HG03066 (cell line): ENCODE measurements around the gene INPP5K.
A peak's percentile ranks its signal among the peaks of the same experiment; 100 is the strongest.
"Not testable (repeated sequence)": the region's sequence is repeated elsewhere in the genome, so short reads cannot be mapped to it uniquely, and the experiment has no call there.

Experiments used
- ATAC-seq: cut with Tn5 transposase; IDR thresholded peaks from one replicate; pipeline ENCODE4 v1.9.1; 2021; ENCODE audit warnings: low read depth; ENCODE audit not compliant: unreplicated experiment

Gene INPP5K

GRCh38 chr17:1548032-1548431, 31.6 kb upstream of the INPP5K start:
- no peak for ATAC-seq

- no peak for ATAC-seq
Measured at GRCh38 chr17:1546292-1546922, 30.0 kb upstream of the INPP5K start.

- ATAC-seq, result no peak
Measured at GRCh38 chr17:1545618-1546017, 29.2 kb upstream of the INPP5K start.

GRCh38 chr17:1542316-1542715, 25.9 kb upstream of the INPP5K start:
- no peak for ATAC-seq

- no peak for ATAC-seq
Measured at GRCh38 chr17:1541367-1541904, 25.0 kb upstream of the INPP5K start.

- ATAC-seq, result no peak
Measured at GRCh38 chr17:1539811-1540210, 23.4 kb upstream of the INPP5K start.

GRCh38 chr17:1535737-1536136, 19.3 kb upstream of the INPP5K start:
- ATAC-seq, result no peak

GRCh38 chr17:1533661-1534325, 17.4 kb upstream of the INPP5K start:
- ATAC-seq, result no peak

GRCh38 chr17:1532836-1533602, 16.6 kb upstream of the INPP5K start:
- ATAC-seq, result no peak

GRCh38 chr17:1529863-1530262, 13.5 kb upstream of the INPP5K start:
- ATAC-seq, result no peak

GRCh38 chr17:1526876-1527275, 10.5 kb upstream of the INPP5K start:
- ATAC-seq, result not testable (repeated sequence)

GRCh38 chr17:1522626-1523025, 6.2 kb upstream of the INPP5K start:
- no peak for ATAC-seq

GRCh38 chr17:1521086-1521640, 4.8 kb upstream of the INPP5K start:
- no peak for ATAC-seq

- ATAC-seq, result no peak
Measured at GRCh38 chr17:1519678-1520077, 3.3 kb upstream of the INPP5K start.

GRCh38 chr17:1518410-1518809, 2.0 kb upstream of the INPP5K start:
- no peak for ATAC-seq

- peak; percentile 4 for ATAC-seq
Measured at GRCh38 chr17:1515640-1516387, 598 bp downstream of the INPP5K start.

GRCh38 chr17:1512351-1512750, 4.1 kb downstream of the INPP5K start:
- ATAC-seq, result no peak

GRCh38 chr17:1511756-1512321, 4.6 kb downstream of the INPP5K start:
- ATAC-seq, result no peak

- no peak for ATAC-seq
Measured at GRCh38 chr17:1511290-1511689, 5.1 kb downstream of the INPP5K start.

GRCh38 chr17:1509290-1509881, 7.0 kb downstream of the INPP5K start:
- ATAC-seq, result no peak
